KBM-7 (cell line): ENCODE measurements around the gene ABCA3.
"Not testable (repeated sequence)": the region's sequence is repeated elsewhere in the genome, so short reads cannot be mapped to it uniquely, and the experiment has no call there.

Experiments used
- DNase-seq: peaks from one replicate; pipeline ENCODE4 v3.0.0-alpha.2; 2015
- in situ Hi-C: fragments of 300-500 bp; cut with MboI; formaldehyde crosslinking; loops from 2 replicates; pipeline ENCODE4 v1.14.3; 2020; ENCODE audit warnings: low sequenced_read_pairs, low pct_unique_long_range_greater_than_20kb, mixed read lengths

The ABCA3 gene

DNA sequence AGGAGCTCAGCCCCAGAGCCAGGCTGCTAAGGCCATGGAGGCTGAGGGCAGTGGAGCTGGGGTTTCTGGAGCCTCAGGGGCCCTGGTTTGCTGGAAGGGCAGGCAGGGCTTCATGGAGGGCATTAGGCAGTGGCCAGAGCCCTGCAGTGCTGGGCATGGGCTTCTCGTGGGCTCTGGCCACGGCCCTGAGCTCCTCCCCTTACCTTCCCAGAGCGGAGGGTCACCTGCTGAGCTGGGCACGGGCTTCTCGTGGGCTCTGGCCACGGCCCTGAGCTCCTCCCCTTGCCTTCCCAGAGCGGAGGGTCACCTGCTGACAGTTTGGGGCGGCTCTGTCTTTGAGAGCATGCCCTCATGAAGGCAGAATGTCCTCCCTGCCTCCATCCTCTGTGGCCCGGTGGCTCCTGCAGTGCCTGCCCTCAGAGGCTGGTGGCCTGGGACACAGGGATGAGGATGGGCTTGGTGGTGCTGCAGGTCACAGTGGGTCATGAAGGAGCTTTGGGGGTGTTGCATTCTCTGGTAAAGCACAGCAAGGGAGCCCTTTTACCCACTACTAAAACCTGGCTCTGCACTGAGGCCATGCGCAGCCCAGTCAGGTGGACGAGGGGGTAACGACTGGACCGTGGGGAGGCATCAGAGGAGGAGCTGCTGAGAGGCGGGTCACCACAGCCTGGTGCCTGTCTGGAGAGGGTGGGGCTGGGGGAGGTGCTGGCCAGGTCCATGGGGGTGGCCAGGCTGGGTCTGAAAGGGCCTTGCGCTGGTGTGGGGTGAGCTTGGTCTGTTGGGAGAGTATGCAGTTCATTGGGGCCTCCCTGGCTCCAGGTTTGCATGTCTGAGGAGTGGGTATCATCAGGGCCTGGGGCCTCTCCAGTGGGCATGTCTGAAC lies 69.7 kb downstream of the ABCA3 start:
- in situ Hi-C loops = no loop called here
- DNase-seq = no peak

DNA sequence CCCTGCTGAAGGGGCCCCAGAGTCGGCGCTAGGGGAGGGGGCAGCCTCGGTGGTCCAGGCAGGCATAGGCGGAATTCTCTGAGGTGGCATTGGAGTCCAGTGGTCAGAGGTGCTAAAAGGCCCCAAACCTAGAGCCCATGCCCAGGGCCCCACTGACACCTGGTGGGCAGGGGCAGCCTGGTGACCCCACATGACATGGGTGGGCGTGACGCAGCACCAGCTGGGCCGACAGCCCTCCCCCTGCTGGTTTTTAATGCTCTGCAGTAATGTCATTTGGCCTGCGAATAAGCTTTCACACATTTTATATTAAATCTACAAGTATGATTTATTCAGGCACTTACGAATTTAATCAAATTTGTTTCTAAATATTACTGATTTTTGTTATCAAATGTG lies 70.5 kb downstream of the ABCA3 start:
- no peak for DNase-seq
- in situ Hi-C loops = no loop called here

DNA sequence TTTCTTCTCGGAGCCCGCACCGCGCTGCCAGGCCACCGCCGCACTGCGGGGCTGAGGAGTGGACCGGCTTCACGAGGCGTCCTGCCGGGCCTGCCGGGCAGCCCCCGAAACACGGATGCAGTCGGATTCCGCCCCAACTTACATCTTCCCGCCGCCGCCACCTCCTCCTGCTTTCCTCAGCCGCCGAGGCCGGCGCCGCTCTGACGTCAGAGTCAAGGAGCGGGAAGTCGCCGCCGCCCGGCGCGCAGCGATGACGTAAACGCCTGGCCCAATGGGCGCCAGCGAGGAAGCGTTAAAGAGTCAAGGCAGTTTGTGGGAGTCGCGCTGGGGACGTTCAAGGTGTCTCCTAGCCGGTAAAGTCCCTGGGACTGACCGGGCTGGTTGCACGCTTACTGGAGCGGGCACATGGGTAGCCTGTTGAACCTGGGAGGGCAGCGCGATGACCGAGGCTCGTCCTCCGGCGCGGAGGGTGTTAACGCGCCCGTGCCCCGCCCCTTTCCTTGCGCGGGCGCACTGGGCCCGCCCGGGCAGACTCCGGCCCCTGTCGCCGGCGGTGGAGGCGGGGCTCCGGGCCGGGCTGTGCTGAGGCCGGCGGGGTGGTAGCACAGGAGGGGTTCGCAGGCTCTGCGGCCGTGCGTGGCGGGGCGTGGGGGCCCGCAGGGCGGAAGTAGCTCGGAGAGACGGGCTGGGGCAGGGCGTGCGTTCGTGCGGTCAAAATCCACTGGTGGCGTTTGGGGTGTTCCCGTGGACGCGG lies 72.4 kb downstream of the ABCA3 start, which contains the start of gene RNPS1:
RNPS1 (minus strand) TSS at position 214 of the 754 bp plus-strand sequence. CDS start 3,483 bp downstream, outside the sequence.
- in situ Hi-C loops = no loop called here
- DNase-seq = peak; percentile 98

DNA sequence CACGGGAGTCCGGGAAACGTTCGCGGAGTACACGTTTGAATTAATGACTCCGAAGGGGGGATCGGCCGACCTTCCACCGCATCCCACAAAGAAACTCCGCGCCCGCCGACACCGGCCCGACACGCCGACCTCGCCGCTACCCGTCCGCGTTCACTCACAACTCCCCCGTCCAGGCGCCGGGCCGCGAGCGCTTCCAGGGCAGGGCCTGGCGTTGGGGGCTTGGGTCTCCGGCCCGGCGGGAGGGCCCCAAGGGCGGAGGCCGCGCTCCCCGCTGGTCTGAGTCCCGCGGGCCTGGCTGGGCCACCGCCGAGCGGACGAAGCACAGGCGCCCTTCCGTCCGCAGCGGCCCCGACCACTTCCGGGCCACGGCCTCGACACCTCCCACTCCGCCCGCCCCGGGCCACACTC lies 73.0 kb downstream of the ABCA3 start:
- in situ Hi-C loops = not testable (repeated sequence)

DNA sequence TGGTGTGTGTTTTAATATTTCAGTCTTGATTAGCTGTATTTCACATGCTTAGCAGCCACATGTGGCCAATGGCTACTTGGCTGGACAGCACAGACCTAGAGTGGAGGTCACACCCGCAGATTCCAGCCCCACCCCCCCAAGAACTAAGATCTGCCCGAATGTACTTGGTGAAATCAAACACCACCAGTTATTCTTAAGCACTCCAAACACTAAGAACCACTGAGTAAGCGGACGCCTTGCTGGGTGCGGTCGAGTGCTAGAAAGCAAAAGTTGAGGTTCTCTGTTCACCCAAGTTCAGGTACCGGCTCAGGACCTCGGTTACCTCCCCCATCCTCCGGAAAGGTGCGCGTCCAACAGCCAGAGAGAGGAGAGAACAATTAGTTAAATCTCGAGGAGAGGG lies 73.6 kb downstream of the ABCA3 start:
- DNase-seq, in situ Hi-C loops: not testable (repeated sequence)

More for the DNA sequence above, 73.0 kb downstream of the ABCA3 start:
- not testable (repeated sequence) for DNase-seq

- in situ Hi-C loops, DNase-seq: not testable (repeated sequence)
Measured at GRCh38 chr16:2263026-2263425, 77.5 kb downstream of the ABCA3 start.

DNA sequence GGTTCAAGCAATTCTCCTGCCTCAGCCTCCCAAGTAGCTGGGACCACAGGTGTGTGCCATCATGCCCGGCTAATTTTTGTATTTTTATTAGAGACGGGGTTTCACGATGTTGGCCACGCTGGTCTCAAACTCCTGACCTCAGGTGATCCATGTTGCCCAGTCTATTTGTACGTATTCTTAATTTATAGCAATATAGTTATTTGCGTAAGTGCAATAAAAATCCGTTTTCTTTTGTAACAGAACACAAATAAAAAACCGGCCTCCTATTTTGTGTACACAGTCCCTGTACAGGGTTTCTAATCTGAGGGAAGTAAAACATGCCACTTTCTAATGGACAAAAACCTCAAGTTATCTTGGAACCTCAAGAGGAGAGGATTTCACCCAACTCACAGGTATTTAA lies 80.3 kb downstream of the ABCA3 start:
- in situ Hi-C loops = no loop called here
- DNase-seq = no peak

DNA sequence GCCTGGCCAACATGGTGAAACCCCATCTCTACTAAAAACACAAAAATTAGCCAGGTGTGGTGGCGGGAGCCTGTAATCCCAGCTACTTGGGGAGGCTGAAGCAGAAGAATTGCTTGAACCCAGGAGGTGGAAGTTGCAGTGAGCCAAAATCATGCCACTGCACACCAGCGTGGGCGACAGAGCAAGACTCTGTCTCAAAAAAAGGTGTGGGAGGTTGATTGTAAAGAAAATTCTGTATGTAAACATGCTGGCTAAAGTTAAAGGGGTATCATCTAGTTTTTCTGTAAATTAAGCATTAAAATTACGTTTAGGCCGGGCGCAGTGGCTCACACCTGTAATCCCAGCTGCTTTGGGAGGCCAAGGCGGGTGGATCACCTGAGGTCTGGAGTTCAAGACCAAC lies 82.0 kb downstream of the ABCA3 start:
- DNase-seq, in situ Hi-C loops: not testable (repeated sequence)

DNA sequence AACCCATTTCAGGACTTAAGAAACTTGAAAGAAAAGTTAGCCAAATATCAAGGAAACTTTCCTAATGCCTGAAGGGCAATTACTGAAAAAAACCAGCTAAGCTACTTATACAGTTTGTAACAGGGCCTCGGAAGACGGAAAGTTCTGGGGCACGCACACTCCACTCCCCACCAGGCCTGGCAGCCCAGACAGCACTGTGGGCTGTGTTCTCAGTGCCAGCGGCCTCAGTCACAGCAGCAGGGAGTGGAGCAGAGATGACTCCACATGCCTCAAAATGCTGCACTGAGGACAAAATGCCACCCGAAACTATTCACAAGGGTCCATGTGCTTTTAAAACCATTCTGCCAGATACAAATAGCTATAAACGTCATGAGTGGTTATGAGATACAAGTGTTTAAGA lies 82.8 kb downstream of the ABCA3 start:
- in situ Hi-C loops = no loop called here
- DNase-seq = no peak

DNA sequence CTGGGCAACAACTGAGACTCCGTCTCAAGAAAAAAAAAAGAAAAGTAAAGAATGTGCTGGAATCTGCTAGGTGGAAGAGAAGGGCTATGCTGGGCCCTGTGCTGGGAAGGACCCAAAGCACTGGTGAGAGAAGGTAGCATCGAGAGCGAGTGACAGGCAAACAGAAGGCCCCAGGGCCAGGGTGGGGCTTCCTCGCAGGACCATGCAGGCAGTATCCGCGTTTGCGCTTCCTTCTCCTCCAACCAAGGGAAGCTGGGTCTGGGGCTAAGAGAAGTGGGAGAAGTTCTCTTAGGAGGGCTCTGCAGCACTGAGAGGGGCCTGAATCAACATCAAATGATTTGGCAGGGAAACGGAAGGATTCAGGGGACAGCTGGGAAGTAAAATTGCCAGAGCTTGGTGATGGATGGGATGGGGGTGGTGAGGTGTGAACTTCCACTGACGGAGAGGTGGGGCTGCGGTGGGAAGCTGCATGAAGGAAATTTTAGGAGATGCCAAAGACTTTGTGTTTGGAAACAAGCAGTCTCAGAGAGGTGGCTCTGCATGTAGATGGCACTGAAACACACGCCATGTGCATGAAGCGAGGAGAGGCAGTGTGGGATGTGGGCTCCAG lies 83.9 kb downstream of the ABCA3 start:
- DNase-seq = no peak
- in situ Hi-C loops = no loop called here

GRCh38 chr16:2253293-2253692 lies 87.2 kb downstream of the ABCA3 start:
- in situ Hi-C loops = no loop called here
- no peak for DNase-seq

DNA sequence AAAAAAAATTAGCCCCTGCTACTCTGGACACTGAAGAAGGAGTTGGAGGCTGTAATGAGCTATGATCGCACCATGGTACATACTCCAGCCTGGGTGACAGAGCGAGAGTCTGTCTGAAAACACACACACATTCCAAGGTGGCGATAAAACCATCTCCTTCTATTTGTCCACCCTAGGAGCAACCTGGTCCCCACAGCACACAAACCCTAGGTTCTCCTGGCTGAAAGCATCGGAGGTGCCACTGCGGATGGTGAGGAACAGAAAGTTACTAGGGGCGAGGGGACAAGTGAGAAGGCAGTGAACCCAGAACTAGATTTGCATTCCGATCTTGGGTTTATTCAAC lies 87.8 kb downstream of the ABCA3 start:
- no peak for DNase-seq
- in situ Hi-C loops = no loop called here

- in situ Hi-C loops = no loop called here
- DNase-seq = peak; percentile 93
Measured at GRCh38 chr16:2251296-2252111, 89.0 kb downstream of the ABCA3 start, which contains the start of gene ECI1. TSS of gene ECI1 (minus strand) at chr16:2251587. CDS start at chr16:2251566, 21 bp downstream.

DNA sequence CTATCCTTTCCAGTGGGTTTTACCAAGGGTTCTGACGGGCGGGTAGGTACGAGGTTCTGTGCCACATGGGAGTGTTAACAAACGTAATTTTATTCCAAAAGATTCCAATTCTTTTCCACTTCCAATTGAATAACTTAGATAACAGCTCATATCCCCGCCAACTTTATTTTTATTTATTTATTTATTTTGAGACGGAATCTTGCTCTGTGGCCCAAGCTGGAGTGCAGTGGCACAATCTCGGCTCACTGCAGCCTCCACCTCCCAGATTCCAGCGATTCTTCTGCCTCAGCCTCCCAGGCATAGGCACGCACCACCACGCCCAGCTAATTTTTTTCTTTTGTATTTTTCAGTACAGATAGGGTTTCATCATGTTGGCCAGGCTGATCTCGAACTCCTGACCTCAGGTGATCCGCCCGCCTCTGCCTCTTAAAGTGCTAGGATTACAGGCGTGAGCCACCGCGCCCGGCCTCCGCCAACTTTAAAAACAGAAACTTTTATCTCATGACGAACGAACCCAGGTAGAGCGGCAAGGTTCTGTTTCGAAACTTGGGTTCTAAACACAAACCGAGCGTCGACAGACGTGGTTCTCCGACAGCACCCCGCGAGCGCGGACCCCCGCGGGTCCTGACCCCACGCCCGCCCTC lies 89.8 kb downstream of the ABCA3 start:
- in situ Hi-C loops = no loop called here
- DNase-seq = peak; percentile 53

DNA sequence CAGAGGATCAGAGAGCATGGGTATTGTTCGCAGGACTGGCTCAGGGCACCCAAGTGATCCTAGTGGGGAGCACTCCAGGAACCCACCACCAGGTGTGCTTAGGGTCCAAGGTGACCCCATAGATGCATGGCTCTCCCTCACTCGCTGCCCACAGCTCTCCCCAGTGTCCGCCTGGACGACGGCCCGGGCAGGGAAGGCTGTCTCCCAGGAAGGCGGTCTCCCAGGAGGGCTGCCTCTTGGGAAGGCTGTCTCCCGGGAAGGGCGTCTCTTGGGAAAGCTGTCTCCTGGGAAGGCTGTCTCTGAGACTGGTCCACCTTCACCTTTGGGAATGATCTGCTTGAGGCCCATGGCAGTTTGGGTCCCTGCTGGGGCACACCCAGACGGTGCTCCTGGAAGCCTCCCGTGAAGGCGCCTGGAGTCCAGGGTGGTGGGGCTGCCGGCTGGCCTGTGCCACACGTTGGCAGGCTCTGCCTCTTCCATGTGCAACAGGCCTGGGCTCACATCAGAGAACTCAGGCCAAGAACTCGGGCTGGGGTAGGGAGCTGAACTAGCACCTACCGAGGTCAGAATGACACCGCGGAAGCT lies 94.1 kb downstream of the ABCA3 start:
- in situ Hi-C loops = no loop called here

DNA sequence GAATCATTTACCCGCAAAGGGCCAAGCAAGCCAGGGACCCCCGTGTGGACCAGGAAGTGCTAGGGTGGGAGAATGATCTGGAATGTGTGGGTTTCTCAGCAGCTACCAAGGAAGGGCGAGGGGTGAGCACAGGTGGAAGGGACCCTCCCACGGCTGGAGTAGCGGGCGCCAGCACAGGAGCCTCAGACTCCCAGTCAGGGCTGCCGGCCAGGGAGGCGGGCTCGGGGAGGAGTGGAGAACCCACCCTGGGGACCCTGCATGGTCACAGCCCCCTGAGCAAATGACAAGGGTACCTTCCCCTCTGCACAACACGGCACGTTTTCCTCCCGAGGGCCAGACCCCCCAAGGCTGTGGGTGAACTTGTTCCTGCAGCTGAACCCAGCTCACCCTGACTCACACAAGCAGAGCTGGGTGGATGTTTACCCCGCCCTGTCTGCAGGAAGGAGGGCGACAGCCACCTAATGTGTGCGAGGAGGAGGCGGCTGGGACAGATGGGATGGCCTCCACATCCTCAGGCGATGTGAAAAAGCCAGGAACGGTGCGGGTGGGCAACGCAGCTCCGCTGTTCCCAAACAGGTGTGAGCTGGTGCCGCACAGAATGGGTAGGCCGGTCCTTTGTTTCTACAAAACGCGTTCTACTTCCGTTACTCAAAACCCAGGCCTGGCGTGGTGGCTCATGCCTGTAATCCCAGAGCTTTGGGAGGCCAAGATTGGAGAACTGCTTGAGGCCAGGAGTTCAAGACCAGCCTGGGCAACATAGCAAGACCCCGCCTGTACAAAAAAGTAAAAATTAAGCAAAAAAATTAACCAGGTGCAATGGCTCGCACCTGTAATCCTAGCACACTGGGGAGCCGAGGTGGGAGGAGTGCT lies 95.4 kb downstream of the ABCA3 start:
- in situ Hi-C loops = no loop called here
- DNase-seq = no peak

More for the DNA sequence above, 94.1 kb downstream of the ABCA3 start:
- no peak for DNase-seq

- in situ Hi-C loops = no loop called here
Measured at GRCh38 chr16:2244301-2244700, 96.2 kb downstream of the ABCA3 start.

More at GRCh38 chr16:2244301-2244700, 96.2 kb downstream of the ABCA3 start:
- no peak for DNase-seq
